ENCODE data around the gene HAPSTR1.

The HAPSTR1 gene

DNA sequence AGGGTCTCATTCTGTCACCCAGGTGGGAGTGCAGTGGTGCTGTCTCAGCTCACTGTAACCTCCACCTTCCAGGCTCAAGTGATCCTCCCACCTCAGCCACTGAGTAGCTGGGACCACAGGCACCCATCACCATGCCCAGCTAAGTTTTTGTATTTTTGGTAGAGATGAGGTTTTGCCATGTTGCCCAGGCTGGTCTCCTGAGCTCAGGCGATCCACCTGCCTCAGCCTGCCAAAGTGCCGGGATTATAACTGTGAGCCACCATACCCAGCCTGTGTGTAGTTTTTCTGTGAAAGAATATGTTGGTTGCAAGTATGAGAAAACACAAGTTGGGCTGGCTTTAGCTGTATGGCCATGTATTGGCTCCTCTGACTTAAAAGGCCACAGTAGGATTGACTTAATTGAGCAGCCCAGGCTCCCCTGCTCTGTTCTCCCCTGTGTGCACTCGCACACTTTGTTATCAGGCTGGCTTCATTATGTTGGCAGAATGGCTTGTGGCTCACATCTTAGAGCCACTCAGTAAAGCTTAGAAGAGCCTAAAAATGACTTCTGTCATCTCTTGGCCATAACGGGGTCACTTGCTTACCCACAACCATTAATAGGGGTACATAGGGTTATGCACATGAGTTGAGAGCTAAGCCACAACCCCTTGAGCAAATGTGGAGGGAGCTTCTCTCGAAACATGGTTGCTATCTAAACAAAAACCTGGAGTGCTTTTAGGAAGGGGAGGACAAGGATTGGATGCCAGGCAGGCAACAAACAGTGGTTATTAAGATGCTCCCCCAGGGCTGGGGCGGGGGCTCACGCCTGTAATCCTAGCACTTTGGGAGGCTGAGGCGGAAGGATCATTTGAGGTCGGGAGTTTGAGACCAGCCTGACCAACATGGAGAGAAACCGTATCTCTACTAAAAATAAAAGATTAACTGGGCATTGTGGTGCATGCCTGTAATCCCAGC, 6.1 kb downstream of the HAPSTR1 start:
- DNase-seq, result no peak

DNA sequence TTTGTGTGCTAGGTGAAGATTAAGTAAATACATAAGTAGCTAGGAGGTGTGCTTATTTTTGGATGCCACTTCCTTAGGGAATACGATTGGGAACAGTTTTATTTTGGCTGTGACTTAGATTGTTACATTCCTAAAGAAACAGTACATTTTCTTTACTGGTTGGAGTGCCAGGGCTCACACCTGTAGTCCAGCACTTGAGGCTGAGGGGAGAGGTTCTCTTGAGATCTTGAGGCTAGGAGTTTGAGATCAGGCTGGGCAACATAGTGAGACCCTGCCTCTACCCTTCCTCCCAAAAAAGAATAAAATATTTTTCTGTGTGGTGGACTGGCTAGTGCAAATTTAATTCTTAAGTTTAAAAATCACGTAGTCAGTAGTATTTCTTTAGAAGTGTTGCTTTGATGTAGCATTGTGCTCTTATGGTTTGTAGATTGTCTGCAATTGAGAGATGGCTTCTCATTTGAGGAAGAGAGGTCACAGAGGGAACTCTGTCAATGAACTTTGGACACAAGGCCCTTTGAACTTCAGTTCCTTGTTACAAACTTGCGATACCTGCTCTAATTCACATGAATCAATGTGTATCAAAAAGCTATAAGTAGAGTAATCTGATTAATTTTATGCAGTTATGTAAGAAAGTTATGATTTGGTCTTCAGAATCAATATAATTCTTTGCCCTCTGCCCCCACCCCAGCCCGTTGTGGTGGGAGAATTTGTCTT, 7.1 kb downstream of the HAPSTR1 start:
- no peak for DNase-seq

DNA sequence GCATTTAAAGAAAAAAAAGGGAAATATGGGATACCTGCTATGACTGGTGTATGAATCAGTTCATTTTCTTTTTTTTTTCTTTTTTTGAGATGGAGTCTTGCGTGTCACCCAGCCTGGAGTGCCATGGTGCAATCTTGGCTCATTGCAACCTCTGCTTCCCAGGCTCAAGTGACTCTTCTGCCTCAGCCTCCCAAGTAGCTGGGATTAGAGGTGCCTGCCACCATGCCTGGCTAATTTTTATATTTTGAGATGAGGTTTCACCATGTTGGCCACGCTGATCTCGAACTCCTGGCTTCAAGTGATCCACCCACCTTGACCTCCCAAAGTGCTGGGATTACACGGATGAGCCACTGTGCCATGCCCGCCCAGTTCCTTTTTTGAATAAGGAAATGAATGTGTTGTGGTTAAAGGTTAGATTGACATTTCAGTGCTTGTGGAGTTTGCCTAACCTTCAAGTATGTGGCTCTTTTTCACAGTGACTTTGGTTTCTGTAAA, 7.7 kb downstream of the HAPSTR1 start:
- no peak for DNase-seq

DNA sequence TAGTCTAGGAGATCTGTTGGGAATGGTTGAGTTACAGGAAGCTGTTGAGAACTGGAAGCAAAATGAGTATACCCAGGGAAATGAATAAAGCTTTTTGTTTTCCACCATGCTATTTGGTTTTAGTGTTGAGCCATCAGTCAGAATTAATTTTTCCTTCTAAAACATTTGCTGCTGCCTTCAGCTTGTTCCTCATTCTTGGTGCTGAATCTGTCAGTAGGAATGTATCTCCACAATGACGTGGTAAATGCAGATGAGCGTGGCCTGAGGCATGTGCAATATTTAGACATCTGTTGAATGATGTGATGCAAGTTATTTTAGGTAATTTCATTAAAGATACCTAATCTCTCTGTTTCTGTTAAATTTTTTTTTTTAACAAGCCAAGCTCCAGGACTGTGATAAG, 10.9 kb downstream of the HAPSTR1 start:
- no peak for DNase-seq

DNA sequence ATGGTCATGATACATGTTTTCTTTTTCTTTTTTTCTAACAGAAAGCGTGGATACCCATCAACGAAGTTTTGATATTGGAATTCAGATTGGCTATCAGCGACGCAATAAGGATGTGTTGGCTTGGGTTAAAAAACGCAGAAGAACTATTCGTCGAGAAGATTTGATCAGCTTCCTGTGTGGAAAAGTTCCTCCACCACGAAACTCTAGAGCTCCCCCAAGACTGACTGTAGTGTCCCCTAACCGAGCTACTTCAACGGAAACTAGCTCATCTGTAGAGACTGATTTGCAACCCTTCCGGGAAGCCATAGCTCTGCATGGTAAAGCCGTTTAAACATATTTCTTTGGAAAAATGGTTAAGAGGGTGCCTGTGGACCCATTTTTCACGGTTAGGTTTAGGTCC, 11.5 kb downstream of the HAPSTR1 start:
- DNase-seq, result no peak

DNA sequence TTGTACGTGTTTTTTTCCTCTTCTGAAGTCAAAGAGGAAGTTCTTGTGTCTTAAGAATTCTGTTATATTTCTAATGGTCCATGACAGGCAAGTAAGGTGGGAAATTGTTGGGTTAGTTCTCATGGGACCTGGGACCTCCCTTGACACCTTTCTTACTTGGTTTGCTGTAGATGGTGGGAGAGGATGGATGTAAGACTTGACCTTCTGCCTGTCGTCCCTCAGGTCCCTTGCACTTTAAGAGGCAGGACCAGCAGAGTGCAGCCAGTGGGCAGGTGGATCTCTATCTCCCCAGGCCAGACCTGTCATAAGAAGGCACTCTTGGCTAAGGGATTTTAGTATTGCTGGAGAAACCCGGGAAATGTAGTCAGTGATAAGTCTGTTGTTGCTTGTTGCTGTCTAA, 12.1 kb downstream of the HAPSTR1 start:
- no peak for DNase-seq

DNA sequence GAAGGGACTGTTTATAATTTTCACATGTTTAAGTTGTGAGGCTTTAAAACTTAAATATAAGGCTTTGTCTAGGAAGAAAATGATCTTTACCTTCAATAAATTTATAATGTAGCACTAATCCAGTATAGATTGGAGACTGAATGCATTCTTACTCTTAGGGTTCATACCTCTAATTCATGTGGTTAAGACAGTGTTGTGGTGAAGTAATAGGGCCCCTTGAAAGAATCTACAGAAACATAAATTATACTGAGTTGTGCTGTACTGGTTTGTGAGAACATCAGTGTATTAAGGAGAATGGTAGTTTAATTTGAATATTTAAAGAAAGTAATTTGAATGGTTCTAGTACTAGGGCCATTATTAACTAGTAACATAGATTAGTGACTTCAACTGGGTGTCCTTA, 13.7 kb downstream of the HAPSTR1 start:
- DNase-seq, result no peak

DNA sequence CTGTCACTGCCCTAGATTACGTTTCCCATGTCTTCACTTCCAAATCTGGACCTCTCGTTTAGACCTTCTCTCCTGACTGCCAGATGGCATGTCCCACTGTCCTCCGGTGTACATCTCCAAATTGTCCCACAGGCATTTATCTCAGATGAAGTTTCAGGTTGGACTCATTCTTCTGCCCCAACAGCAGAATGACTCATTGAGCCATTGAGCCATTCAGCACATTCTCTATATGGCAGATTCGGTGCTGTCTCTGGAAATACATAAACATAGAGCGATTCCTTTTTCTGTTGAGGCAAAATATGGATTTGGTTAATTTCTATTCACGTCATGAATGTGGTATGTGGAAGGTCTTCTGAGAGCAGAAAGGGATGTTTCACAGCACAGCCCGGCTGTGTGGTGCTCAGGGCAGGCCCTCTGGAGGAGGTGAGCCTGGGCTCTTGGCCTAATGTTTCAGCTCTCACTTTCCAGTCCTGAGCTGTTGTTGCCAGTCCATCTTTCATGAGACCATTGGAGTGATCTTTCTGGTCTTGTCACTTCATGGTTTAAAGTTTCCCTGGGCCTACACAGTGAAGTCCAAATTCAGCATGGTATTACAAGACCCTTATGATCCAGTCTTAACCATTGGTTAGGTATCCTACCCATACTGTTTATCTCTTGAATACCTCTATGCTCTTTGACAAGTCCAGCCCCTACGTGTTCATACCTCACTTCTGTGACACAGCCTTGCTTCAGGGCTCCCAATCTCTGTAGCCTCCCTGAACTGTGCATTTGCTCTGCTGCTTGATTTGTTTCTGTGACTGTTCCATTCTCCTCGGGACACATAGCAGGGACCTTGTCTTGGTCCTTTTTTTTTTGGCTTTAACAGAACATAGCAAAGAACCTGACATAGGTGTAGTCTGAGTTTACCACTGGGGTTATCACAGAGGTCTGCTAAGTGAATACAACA, 15.9 kb downstream of the HAPSTR1 start:
- no peak for DNase-seq

DNA sequence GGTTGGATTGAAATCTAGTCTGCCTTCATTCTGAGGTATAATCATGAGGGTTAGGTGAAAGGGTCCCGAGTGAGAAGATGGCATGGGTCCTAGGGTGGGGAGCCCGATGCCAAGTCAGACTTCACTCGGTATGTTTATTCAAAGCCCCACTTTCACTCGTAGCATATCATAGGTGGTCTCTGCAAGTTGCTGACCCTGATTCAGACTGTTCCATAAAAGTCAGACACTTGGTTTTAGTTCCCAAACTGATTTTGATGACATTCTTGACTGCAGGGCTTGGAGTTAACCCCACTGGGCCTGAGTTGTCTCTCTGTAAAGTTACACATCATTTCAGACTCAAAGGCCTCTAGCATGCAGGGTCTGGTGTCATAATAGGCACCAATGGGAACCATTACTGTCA, 17.8 kb downstream of the HAPSTR1 start:
- no peak for DNase-seq

DNA sequence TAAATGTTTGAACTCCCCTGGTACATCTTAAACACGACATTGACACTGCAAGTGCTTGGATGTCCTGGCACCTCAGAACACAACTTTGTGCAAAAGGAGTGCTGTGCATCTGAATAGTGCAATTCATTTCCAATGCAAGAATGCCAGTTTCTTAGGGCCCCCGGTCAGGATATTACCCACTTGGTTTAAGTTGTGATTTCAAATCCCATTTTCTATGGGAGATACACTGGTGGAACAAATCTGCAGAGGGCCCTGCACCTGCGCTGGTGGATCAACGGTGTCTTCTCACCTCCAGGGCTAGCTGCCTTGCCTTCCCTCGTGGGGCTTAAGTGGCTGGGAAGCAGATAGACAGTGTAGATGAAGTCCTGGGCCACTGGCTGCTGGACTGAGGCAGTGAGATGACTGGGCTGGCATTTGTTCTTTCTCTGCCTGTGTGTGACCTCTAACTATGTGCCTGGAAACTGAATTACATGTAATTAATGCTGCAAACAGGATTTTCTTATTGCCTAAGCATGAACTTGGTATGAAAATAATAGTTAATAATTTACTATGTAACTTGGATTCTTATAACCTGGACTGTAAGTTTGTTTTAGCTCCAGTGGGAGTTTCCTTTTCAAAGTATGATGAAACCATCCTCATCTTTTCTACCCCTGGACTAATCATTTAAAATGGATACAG, 20.9 kb downstream of the HAPSTR1 start:
- no peak for DNase-seq

DNA sequence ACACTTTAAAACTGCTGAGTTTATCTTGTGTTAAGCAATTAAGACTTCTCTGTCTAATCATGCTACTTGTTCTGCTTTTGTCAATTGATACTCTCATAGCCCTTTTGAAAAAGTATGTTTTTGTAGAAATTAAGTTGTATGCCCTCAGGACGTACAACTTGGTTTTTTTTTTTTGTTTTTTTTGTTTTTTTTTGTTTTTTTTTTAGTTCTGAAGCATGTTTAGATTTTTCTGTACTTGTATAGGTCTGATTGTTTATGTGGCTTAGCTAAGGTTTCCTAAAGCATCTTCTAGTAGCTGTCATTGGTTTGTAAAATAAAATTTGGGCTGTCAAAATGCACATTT, 21.4 kb downstream of the HAPSTR1 start:
- no peak for DNase-seq

DNA sequence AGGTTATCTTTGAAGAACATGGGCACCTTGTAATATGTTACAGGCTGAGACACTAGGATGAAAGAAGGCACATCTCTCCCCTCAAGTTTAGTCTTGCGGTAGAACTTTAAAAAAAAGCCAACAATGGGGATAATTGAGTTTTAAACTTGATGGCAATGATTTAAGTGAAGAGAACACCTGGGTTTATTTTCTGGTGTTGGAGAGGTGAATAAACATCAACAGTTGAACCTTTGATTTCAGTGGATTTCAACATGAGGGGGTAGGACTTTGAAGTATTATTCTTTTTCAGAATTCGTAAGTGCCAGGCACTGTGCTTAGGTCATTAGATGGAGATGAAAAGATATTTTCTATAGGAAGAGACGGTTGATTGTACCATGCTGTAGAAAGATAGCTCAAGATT, 22.3 kb downstream of the HAPSTR1 start:
- DNase-seq, result no peak

DNA sequence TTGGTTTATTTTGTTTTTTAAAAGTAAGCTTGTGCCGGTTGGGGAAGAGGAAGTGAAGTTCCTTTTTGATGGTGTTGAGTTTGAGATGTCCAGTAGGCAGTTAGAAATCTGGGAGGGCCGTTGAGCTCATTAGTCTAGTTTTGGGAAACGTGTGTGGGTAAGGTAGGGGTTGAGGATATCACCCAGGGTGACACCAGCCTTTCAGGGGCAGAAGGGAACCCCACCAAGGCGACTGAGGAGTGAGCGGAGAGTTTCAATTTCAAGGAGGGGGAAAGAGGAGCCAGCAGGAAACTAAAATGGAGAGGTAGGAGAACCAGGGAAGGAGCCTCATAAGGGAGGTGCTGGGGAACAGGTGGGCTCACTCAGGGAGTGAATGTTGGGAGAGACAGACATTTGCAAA, 22.7 kb downstream of the HAPSTR1 start:
- DNase-seq, result no peak

DNA sequence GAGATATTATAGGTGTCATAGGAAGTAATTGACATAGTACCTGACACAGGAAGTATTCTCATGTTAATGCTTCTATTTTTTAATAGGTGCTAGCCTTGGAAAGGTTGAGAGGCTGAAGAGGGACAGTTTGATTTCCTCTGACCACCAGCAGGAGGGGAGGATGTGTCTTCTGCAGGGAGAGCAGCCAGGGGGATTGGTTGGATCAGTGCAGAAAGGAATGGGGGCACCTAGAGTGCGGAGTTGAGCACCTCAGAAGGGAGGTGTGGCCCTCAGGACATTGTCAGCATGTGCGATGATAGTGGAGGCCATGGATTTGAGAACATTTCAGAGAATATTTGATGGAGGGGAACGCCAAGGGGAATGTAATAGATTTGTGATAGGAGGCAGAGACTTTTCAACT, 23.4 kb downstream of the HAPSTR1 start:
- no peak for DNase-seq

DNA sequence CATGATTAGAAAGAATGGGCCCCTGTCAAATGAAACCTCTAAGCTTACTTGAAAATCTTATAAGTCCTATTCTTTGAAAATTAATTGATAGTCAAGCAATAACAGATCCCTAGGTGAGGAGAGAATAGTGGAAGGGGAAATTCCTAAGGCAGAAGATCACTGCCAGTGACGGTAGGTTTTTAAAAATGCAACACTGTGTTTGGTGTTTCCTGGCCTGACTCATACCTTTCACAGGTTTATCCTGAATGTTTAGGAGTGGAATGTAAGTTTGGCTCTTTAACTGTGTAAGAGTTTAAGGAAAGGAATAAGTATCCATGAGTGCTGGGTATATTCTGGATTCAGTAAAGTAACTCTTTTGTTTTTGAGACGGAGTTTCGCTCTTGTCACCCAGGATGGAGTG, 23.8 kb downstream of the HAPSTR1 start:
- no peak for DNase-seq

DNA sequence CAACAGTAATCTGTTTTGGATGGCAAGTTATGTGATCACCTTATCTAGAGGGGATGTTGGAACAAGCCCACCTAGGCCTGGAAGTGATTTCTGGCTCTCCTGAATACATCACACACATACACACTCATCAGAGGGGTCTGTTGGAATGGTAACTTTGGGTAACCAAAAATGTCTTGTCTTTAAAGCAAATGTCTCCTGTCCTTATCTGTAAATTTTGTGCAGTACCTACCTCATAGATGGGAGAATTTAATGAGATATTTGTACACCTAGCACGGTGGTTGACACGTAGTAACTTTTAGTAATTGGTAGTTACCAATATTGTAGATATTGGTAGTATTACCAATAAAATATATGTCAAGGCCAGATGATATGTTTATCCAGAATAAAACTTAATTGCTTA, 24.7 kb downstream of the HAPSTR1 start:
- no peak for DNase-seq

DNA sequence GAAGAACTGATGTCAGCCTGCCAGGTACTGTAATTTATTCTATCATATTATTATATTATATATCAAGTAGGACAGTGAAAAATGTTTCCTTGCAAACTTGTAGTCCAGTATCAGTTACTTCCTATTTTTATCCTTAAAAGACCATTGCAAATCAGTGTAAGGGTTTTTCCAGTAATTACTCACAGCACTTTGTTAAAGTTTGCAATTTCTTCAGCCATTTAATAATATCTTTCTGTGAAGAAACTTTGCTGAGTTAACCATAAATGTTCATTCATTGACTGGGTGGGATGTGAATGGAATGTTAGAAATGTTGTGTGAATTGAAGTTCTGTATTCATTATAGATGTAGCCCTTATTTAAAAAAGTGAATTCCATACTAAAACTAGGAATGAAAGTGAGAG, 26.7 kb downstream of the HAPSTR1 start:
- DNase-seq, result no peak

DNA sequence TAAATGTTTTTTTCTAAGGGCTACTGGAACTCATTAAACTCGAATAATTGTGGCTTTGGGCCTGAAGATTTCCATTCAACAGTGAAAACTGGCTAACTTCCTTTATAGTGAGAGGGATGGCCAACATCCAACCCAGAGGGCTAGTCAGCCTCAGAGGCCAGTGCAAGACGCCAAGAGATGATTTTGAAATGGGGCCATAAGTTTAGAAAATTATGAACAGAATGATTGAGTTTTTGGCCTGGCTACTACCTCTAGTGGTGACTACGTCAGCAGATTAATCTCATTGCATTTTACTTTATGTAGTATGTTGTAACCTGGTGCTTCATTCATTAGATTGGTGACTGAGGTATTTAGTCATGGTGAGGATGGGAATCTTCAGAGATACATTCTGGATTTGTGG, 28.4 kb downstream of the HAPSTR1 start:
- no peak for DNase-seq

DNA sequence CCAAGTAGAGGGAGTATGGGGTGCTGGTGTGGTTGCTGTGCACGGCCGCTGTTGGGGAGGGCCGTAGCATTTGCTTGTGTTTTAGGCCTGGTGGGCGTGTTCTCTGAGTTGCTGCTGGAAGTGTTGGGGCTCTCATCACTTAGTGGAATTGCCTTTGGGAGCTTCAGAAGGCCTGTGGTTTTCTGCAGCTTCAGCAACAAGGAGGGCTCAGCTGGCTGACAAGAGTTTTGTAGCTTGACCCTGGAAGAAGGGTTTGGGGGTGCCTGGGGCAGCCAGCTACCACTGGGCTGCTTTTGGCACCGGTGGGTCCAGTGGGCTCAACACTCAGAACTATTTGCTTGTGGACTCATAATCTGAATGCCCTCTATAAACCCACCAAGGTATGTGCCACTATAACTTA, 30.9 kb downstream of the HAPSTR1 start:
- DNase-seq, result no peak

DNA sequence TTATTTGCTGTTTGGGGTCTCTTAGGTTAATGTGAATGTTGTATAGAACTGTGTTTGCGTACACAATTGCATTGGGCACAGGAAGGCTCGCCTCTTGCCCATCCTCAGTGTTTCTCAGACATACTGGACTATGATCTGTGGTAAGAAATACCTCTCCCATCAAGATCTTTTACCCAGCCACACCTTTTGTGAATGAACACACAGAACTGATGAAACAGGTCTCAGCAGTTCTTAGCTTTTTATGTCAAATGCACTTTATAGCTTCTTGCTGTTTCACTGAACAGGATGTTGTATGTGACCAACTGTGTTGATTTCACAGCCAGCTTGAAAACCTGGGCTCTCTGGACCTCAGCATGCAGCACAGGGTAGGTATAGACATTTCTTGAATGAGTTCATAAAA, 31.5 kb downstream of the HAPSTR1 start:
- no peak for DNase-seq

DNA sequence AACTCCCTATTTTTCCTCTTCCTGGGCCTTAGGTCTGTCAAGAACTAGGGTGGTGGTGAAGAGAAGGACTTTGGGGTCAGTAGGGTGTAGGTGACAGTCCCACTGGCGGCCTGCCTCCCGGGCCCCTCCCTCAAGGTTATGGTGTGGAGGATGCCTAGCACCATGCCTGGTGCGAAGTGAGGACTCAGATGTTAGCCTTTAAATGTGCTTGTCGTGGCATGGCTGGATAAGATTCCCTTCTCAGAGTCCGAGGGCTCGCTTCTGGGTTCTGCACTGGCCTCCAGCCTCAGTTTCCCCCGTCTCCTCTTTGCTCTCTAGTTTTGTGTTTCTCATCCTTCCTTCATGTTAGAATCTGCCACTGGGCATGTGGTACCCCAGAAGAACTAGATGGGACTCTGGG, 32.0 kb downstream of the HAPSTR1 start:
- DNase-seq, result no peak

DNA sequence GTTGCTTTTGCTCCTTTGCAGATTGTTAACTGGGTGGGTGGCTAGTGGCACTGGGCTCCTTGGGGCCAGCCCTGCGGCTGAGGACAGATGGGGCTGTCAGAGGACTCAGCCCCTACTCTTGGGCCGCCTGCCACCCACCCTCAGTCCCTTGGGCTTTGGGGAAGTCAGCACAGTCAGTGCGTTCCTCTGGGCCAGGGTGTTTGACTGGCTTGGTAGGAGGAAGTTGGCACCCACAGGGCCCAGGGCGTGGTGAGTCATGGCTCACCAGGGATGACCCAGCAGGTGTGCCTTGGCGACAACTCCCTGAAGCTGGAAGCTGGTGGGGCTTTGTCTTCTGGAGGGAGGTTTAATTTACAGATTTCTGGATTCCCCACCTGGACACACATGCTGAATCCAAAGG, 32.4 kb downstream of the HAPSTR1 start:
- no peak for DNase-seq

DNA sequence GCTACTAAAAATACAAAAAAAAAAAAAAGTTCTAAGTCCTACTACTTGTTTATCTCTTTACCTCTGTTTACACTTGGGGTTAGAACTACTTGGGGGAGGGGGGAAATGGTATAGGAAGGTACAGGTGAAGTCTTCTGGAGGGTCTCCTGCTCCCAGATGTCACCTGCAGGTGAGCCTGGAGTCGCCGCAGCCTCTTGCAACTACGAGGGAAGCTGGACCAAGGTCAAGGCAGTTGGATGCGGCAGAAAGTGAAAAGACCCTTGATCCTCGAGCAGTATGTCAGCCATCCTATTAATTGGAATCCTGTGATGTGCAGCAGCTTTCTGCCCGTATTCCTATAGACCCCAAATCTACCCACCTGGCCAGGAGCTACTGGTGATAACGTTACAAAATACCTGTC, 33.0 kb downstream of the HAPSTR1 start:
- no peak for DNase-seq

All from activated CD4-positive, alpha-beta T cell treated with anti-CD3 and anti-CD28 coated beads, Interleukin-2, amount 50 U/mL, for 1 hour (primary cell).